Cardiac fibroblast (primary cell): ENCODE results near the gene LBHD1.
"Not testable (repeated sequence)": the region's sequence is repeated elsewhere in the genome, so short reads cannot be mapped to it uniquely, and the experiment has no call there.

ENCODE experiments used
- DNase-seq, 2 donors: peaks; one replicate each; pipeline versions ENCODE4 v3.0.0 to v3.0.0-alpha.2; 2010; ENCODE audit warnings: low read depth in 2 of 2
- H3K4me3 ChIP-seq, 2 donors: replicated peaks in 1 of 2; 1 replicate in 1 of 2; 2 replicates in 1 of 2; pipeline ENCODE4 v1.5.1; 2011; ENCODE audit warnings: low read depth in 2 of 2, low read length in 2 of 2, mild to moderate bottlenecking in 2 of 2, moderate library complexity in 1 of 2
- CTCF ChIP-seq: IDR thresholded peaks from one replicate; pipeline ENCODE4 v1.5.1; 2011; ENCODE audit warnings: low read depth, mild to moderate bottlenecking, low read length, inconsistent platforms

The LBHD1 gene

GRCh38 chr11:62694455-62695167, 22.5 kb upstream of the LBHD1 start:
- H3K4me3 ChIP-seq, result no peak overlapping the region
- TF ChIP-seq CTCF, result peak; percentile 87
- peak; percentile 91 for DNase-seq

- H3K4me3 ChIP-seq, DNase-seq: not testable (repeated sequence)
Observed at GRCh38 chr11:62693624-62694023, 21.6 kb upstream of the LBHD1 start.

DNA sequence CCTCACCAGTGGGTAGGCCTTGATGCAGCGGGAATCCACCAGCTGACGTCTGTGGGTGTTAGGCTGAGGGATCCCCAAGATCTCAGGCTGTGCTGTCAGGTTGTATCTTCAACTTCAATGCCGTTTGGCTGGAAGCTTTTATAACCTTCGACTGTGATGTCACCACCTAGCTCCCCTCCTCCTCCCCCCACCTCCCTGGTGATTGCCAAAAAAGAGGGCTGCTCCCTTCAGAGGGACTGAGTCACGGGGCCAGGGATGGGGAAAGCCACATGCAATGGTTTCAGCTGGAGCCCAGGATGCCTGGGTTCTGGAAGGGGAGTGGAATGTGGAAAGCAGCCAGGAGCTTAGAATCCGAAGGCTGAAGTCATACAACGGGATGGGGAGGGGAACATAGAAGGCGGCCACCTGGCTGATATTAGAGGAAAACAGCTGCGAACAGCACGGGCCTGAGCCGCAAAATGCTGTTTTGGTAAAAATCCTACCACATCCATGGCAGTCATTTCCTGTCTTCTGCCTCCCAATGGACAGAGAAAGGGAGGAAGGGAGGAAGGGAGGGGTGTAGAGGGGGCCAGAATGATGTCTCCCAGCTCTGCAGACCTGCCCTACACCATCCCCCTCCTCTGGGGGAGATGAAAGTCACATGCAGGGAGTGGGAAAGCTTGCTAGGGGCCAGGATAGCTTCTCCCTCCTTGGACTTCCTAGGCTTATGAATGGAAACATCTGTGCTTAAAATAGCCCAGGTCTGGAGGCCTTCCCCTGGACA, 17.5 kb upstream of the LBHD1 start, which contains the start of gene LRRN4CL:
Gene LRRN4CL, minus strand, starts transcription at position 110 of the 763 bp plus-strand sequence. CDS start 1,022 bp downstream, outside the sequence.
- peak; percentile 85 to 94 for DNase-seq
- TF ChIP-seq CTCF, result no peak
- H3K4me3 ChIP-seq, result no peak within 1 kb of the TSS

DNA sequence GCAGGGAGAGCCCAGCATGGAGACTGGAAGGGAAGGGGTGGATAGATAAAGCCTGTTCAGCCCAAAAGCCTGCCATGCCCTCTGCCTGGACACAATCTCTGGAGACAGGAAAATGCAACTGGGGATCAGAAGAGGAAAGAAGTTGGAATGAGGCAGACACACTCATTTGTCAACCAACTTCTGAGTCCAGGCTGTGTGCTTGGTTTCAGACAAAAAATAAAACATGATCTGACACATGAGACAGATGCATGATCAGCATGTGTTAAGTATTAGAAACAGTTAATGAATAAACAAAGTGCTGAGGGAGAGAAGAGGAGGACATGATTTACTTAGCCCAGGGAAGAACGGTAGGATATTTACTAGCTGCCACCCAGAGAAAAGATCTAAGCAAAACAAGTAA, 16.4 kb upstream of the LBHD1 start:
- H3K4me3 ChIP-seq, result no peak overlapping the region
- no peak for DNase-seq
- TF ChIP-seq CTCF, result no peak

GRCh38 chr11:62687508-62688396, 15.7 kb upstream of the LBHD1 start:
- no peak overlapping the region for H3K4me3 ChIP-seq
- no peak for TF ChIP-seq CTCF
- no peak for DNase-seq

- H3K4me3 ChIP-seq, result no peak overlapping the region
- TF ChIP-seq CTCF, result no peak
- no peak for DNase-seq
Observed at GRCh38 chr11:62682518-62682917, 10.5 kb upstream of the LBHD1 start.

- H3K4me3 ChIP-seq, result no peak overlapping the region
- peak; percentile 87 to 92 for DNase-seq
- peak; percentile 68 for TF ChIP-seq CTCF
Observed at GRCh38 chr11:62680825-62681240, 8.8 kb upstream of the LBHD1 start.
